Measurements from ENCODE around the gene MACC1. TPM values are rescaled to one million over a fixed set of nuclear protein-coding genes. Genes with fewer than 3 reads are reported as not detected.

Gene MACC1
- total RNA-seq: under 1 TPM; 0.09 to 0.45 (median 0.26) TPM
- 7.9 TPM for total RNA-seq (2013)

GRCh38 chr7:20217193-20217948 lies at the start of gene MACC1:
Gene MACC1 (minus strand): TSS chr7:20217384. CDS start chr7:20161862, 55,522 bp downstream.
- Mint-ChIP-seq H3K27me3 (ENCODE audit: low read depth in 2 of 2) (no peaks in the 10 kb centered on the region), H3K9me3 (no peaks in the 10 kb centered on the region), H3K36me3 (no peaks in the 10 kb centered on the region), H3K4me3 (no peak within 1 kb of the TSS), H3K4me1 (peaks cover 26% of the 10 kb centered on the region in 2 donors), H3K27ac (no peak within 1 kb of the TSS)
- DNase-seq: peak in 1 of 2 donors; percentile 59
- WGBS (ENCODE audit: insufficient coverage): 22% methylated on average over 3 of the region's 6 CpGs
- Histone ChIP-seq H3K4me1 (ENCODE audit: control insufficient read depth, insufficient read depth, low read length) (peaks cover 20% of the 10 kb centered on the region), H3K9me3 (ENCODE audit: control insufficient read depth, insufficient read depth, low read length) (no peaks in the 10 kb centered on the region), H3K36me3 (ENCODE audit: control insufficient read depth, insufficient read depth, low read length) (no peaks in the 10 kb centered on the region), H3K4me3 (ENCODE audit: low read length) (peak within 1 kb of the TSS; percentile 29), H3K27ac (ENCODE audit: low read length) (peak within 1 kb of the TSS; percentile 30), H3K27me3 (ENCODE audit: control insufficient read depth, insufficient read depth, low read length) (no peaks in the 10 kb centered on the region)
- no peak for TF ChIP-seq CTCF (IDR thresholded peaks at IDR 0.05)
- intact Hi-C loops (cut with micrococcal nuclease): no loop called here
- ATAC-seq: peak; percentile 38 to 53 (median 52)

GRCh38 chr7:20264623-20265022 lies 47.4 kb upstream of the MACC1 start:
- H3K4me1 ChIP-seq (ENCODE audit: control insufficient read depth, insufficient read depth, low read length): no peaks in the 10 kb centered on the region
- no peaks in the 10 kb centered on the region for H3K27me3 ChIP-seq (ENCODE audit: control insufficient read depth, insufficient read depth, low read length)
- H3K27ac ChIP-seq (ENCODE audit: low read length): no peak overlapping the region
- Mint-ChIP-seq H3K4me3 (no peak overlapping the region), H3K9me3 (no peaks in the 10 kb centered on the region), H3K27me3 (ENCODE audit: low read depth in 2 of 2) (no peaks in the 10 kb centered on the region), H3K36me3 (no peaks in the 10 kb centered on the region), H3K27ac (no peak overlapping the region), H3K4me1 (no peaks in the 10 kb centered on the region)
- no peak for ATAC-seq
- intact Hi-C loops (cut with micrococcal nuclease): no loop called here
- WGBS (ENCODE audit: insufficient coverage): 100% methylated on average over 1 of the region's 2 CpGs
- H3K9me3 ChIP-seq (ENCODE audit: control insufficient read depth, insufficient read depth, low read length): no peaks in the 10 kb centered on the region
- no peaks in the 10 kb centered on the region for H3K36me3 ChIP-seq (ENCODE audit: control insufficient read depth, insufficient read depth, low read length)
- DNase-seq: no peak
- no peak overlapping the region for H3K4me3 ChIP-seq (ENCODE audit: low read length)
- no peak for TF ChIP-seq CTCF (IDR thresholded peaks at IDR 0.05)

- no peaks in the 10 kb centered on the region for H3K36me3 Mint-ChIP-seq
- no peaks in the 10 kb centered on the region for H3K4me1 Mint-ChIP-seq
- 62% methylated on average over 1 of the region's 1 CpG for WGBS (ENCODE audit: insufficient coverage)
- intact Hi-C loops (cut with micrococcal nuclease): no loop called here
- DNase-seq (no peak), ATAC-seq (no peak)
- H3K27me3 Mint-ChIP-seq (ENCODE audit: low read depth in 2 of 2): no peaks in the 10 kb centered on the region
- H3K36me3 ChIP-seq (ENCODE audit: control insufficient read depth, insufficient read depth, low read length): no peaks in the 10 kb centered on the region
- no peak for TF ChIP-seq CTCF (IDR thresholded peaks at IDR 0.05)
- peaks cover 0 to 4% of the 10 kb centered on the region in 2 donors for H3K9me3 Mint-ChIP-seq
- H3K27ac Mint-ChIP-seq: no peak overlapping the region
- H3K27me3 ChIP-seq (ENCODE audit: control insufficient read depth, insufficient read depth, low read length): no peaks in the 10 kb centered on the region
- H3K4me1 ChIP-seq (ENCODE audit: control insufficient read depth, insufficient read depth, low read length): no peaks in the 10 kb centered on the region
- no peak overlapping the region for H3K27ac ChIP-seq (ENCODE audit: low read length)
- H3K4me3 Mint-ChIP-seq: no peak overlapping the region
- no peaks in the 10 kb centered on the region for H3K9me3 ChIP-seq (ENCODE audit: control insufficient read depth, insufficient read depth, low read length)
- H3K4me3 ChIP-seq (ENCODE audit: low read length): no peak overlapping the region
These were observed 43.0 kb upstream of the MACC1 start for GRCh38 chr7:20260223-20260622.

- no peaks in the 10 kb centered on the region for H3K36me3 ChIP-seq (ENCODE audit: control insufficient read depth, insufficient read depth, low read length)
- no peaks in the 10 kb centered on the region for H3K36me3 Mint-ChIP-seq
- TF ChIP-seq CTCF (IDR thresholded peaks at IDR 0.05): no peak
- no peak overlapping the region for H3K27ac Mint-ChIP-seq
- peaks cover 3 to 4% of the 10 kb centered on the region in 2 donors for H3K9me3 Mint-ChIP-seq
- DNase-seq: no peak
- no peaks in the 10 kb centered on the region for H3K27me3 Mint-ChIP-seq (ENCODE audit: low read depth in 2 of 2)
- H3K27me3 ChIP-seq (ENCODE audit: control insufficient read depth, insufficient read depth, low read length): no peaks in the 10 kb centered on the region
- no peak overlapping the region for H3K4me3 Mint-ChIP-seq
- no peaks in the 10 kb centered on the region for H3K4me1 ChIP-seq (ENCODE audit: control insufficient read depth, insufficient read depth, low read length)
- H3K9me3 ChIP-seq (ENCODE audit: control insufficient read depth, insufficient read depth, low read length): no peaks in the 10 kb centered on the region
- ATAC-seq: no peak
- H3K4me1 Mint-ChIP-seq: no peaks in the 10 kb centered on the region
- H3K4me3 ChIP-seq (ENCODE audit: low read length): no peak overlapping the region
- no peak overlapping the region for H3K27ac ChIP-seq (ENCODE audit: low read length)
- intact Hi-C loops (cut with micrococcal nuclease): no loop called here
These were observed 40.0 kb upstream of the MACC1 start for GRCh38 chr7:20257212-20257611.
